Muscle layer of duodenum (tissue), 2 donors: Measurements from ENCODE around the gene CADM4.
A peak's percentile ranks its signal among the peaks of the same experiment; 100 is the strongest.
"Not testable (repeated sequence)": the region's sequence is repeated elsewhere in the genome, so short reads cannot be mapped to it uniquely, and the experiment has no call there.

Source experiments
- H3K27ac ChIP-seq: one replicate; pipeline ENCODE4 v1.7.0; 2013; ENCODE audit warnings: mild to moderate bottlenecking, low read length
- H3K27me3 ChIP-seq: one replicate; pipeline ENCODE4 v1.7.0; 2013; ENCODE audit warnings: low read depth, mild to moderate bottlenecking, control low read depth, low read length
- H3K36me3 ChIP-seq, 2 donors: one replicate each; pipeline ENCODE4 v1.7.0; 2013; ENCODE audit warnings: low read length in 2 of 2, control low read depth in 1 of 2, mild to moderate bottlenecking in 1 of 2; ENCODE audit not compliant: insufficient read depth in 2 of 2, control insufficient read depth in 1 of 2
- H3K4me1 ChIP-seq, 2 donors: one replicate each; pipeline ENCODE4 v1.7.0; 2013; ENCODE audit warnings: low read length in 2 of 2, mild to moderate bottlenecking in 2 of 2, control low read depth in 1 of 2, moderate library complexity in 1 of 2; ENCODE audit not compliant: insufficient read depth in 2 of 2, control insufficient read depth in 1 of 2
- H3K4me3 ChIP-seq, 2 donors: one replicate each; pipeline ENCODE4 v1.7.0; 2013; ENCODE audit warnings: low read length in 2 of 2, low read depth in 1 of 2, mild to moderate bottlenecking in 1 of 2
- H3K9me3 ChIP-seq, 2 donors: one replicate each; pipeline ENCODE4 v1.7.0; 2013; ENCODE audit warnings: low read length in 2 of 2, control low read depth in 1 of 2, mild to moderate bottlenecking in 1 of 2; ENCODE audit not compliant: control insufficient read depth in 1 of 2
- donor health status: healthy.

Gene CADM4

GRCh38 chr19:43591904-43592772 lies 47.5 kb downstream of the CADM4 start:
- H3K27me3 ChIP-seq, result no peaks in the 10 kb centered on the region
- H3K9me3 ChIP-seq, result no peaks in the 10 kb centered on the region
- H3K4me1 ChIP-seq, result peaks cover 2 to 24% of the 10 kb centered on the region in 2 donors
- H3K36me3 ChIP-seq, result peaks cover 4 to 42% of the 10 kb centered on the region in 2 donors
- no peak overlapping the region for H3K27ac ChIP-seq
- H3K4me3 ChIP-seq, result no peak overlapping the region

- no peak overlapping the region for H3K4me3 ChIP-seq
- peaks cover 0 to 16% of the 10 kb centered on the region in 2 donors for H3K4me1 ChIP-seq
- H3K36me3 ChIP-seq, result peaks cover 4 to 61% of the 10 kb centered on the region in 2 donors
- no peak overlapping the region for H3K27ac ChIP-seq
- H3K9me3 ChIP-seq, result no peaks in the 10 kb centered on the region
- no peaks in the 10 kb centered on the region for H3K27me3 ChIP-seq
Measured at GRCh38 chr19:43589678-43590077, 50.0 kb downstream of the CADM4 start.

- Histone ChIP-seq H3K4me3 (no peak overlapping the region), H3K27me3 (no peaks in the 10 kb centered on the region), H3K4me1 (peaks cover 0 to 12% of the 10 kb centered on the region in 2 donors), H3K9me3 (no peaks in the 10 kb centered on the region), H3K27ac (no peak overlapping the region), H3K36me3 (peaks cover 4 to 61% of the 10 kb centered on the region in 2 donors)
Measured at GRCh38 chr19:43589277-43589676, 50.4 kb downstream of the CADM4 start.

GRCh38 chr19:43587029-43587428 lies 52.6 kb downstream of the CADM4 start:
- not testable (repeated sequence) for H3K9me3 ChIP-seq, H3K27me3 ChIP-seq, H3K4me1 ChIP-seq, H3K4me3 ChIP-seq, H3K27ac ChIP-seq
- peaks cover 0 to 46% of the 10 kb centered on the region in 2 donors for H3K36me3 ChIP-seq

- Histone ChIP-seq H3K36me3 (peaks cover 0 to 39% of the 10 kb centered on the region in 2 donors), H3K27ac (no peak overlapping the region), H3K4me1 (peaks cover under 1 to 7% of the 10 kb centered on the region in 2 donors), H3K9me3 (no peaks in the 10 kb centered on the region), H3K27me3 (no peaks in the 10 kb centered on the region), H3K4me3 (no peak overlapping the region)
Measured at GRCh38 chr19:43586346-43586745, 53.3 kb downstream of the CADM4 start.

- H3K4me3 ChIP-seq, result no peak overlapping the region
- no peaks in the 10 kb centered on the region for H3K9me3 ChIP-seq
- peaks cover 5 to 12% of the 10 kb centered on the region in 2 donors for H3K4me1 ChIP-seq
- H3K27me3 ChIP-seq, result no peaks in the 10 kb centered on the region
- H3K27ac ChIP-seq, result peak overlapping the region; percentile 39
- peaks cover 0 to 26% of the 10 kb centered on the region in 2 donors for H3K36me3 ChIP-seq
Measured at GRCh38 chr19:43584484-43584883, 55.2 kb downstream of the CADM4 start.

GRCh38 chr19:43582495-43582894 lies 57.2 kb downstream of the CADM4 start:
- Histone ChIP-seq H3K4me1 (peaks cover 5 to 12% of the 10 kb centered on the region in 2 donors), H3K4me3 (no peak overlapping the region), H3K9me3 (no peaks in the 10 kb centered on the region), H3K36me3 (peaks cover 0 to 19% of the 10 kb centered on the region in 2 donors), H3K27ac (no peak overlapping the region), H3K27me3 (no peaks in the 10 kb centered on the region)

GRCh38 chr19:43581467-43581866 lies 58.2 kb downstream of the CADM4 start:
- H3K27ac ChIP-seq, result peak overlapping the region; percentile 2
- no peaks in the 10 kb centered on the region for H3K27me3 ChIP-seq
- no peaks in the 10 kb centered on the region for H3K9me3 ChIP-seq
- H3K36me3 ChIP-seq, result peaks cover 0 to 12% of the 10 kb centered on the region in 2 donors
- peaks cover 5 to 12% of the 10 kb centered on the region in 2 donors for H3K4me1 ChIP-seq
- H3K4me3 ChIP-seq, result peak overlapping the region; percentile 61 to 67

GRCh38 chr19:43578787-43579186 lies 60.9 kb downstream of the CADM4 start:
- H3K4me1 ChIP-seq, result peaks cover 13 to 21% of the 10 kb centered on the region in 2 donors

GRCh38 chr19:43575955-43576878 lies 63.4 kb downstream of the CADM4 start:
- H3K4me3 ChIP-seq, result peak overlapping the region; percentile 39 to 97

More at GRCh38 chr19:43578787-43579186, 60.9 kb downstream of the CADM4 start:
- no peak overlapping the region for H3K4me3 ChIP-seq
- H3K27ac ChIP-seq, result no peak overlapping the region
- H3K27me3 ChIP-seq, result no peaks in the 10 kb centered on the region
- H3K36me3 ChIP-seq, result no peaks in the 10 kb centered on the region
- no peaks in the 10 kb centered on the region for H3K9me3 ChIP-seq

More at GRCh38 chr19:43575955-43576878, 63.4 kb downstream of the CADM4 start:
- peaks cover 3 to 4% of the 10 kb centered on the region in 2 donors for H3K36me3 ChIP-seq
- no peaks in the 10 kb centered on the region for H3K27me3 ChIP-seq
- no peaks in the 10 kb centered on the region for H3K9me3 ChIP-seq
- H3K4me1 ChIP-seq, result peaks cover 10 to 12% of the 10 kb centered on the region in 2 donors
- no peak overlapping the region for H3K27ac ChIP-seq
